HepG2 (cell line): Measurements from ENCODE around the gene MLX. TPM values are rescaled to one million over a fixed set of nuclear protein-coding genes. Genes with fewer than 3 reads are reported as not detected.
A peak's percentile ranks its signal among the peaks of the same experiment; 100 is the strongest.

ENCODE experiments used
- ATAC-seq: fragments of 200-7000 bp; cut with Tn5 transposase; 3 replicates; pipeline ENCODE4 v1.9.1; 2020; ENCODE audit warnings: mild to moderate bottlenecking, moderate library complexity
- BruUV-seq: library from RNA; stranded (reverse); fragments of 400-500 nt; replicated peaks from 2 replicates; lab custom pipeline; 2021; lab: Mats Ljungman, UMichigan
- CTCF ChIA-PET: fragments of 300-600 bp; formaldehyde crosslinking; extraction: SDS; loops from one replicate; lab custom pipeline; 2021; ENCODE audit warnings: low total read pairs, inconsistent platforms, low intra/inter-chr PET ratio; lab: Yijun Ruan, JAX
- POLR2A ChIA-PET: fragments of 350-600 bp; sonication (Branson Sonifier 250); formaldehyde crosslinking; loops from one replicate; lab custom pipeline; 2020; ENCODE audit warnings: antibody characterized with exemption, inconsistent platforms; lab: Yijun Ruan, JAX
- DNase-seq: peaks from one replicate; pipeline ENCODE4 v3.0.0-alpha.2; 2015; ENCODE audit warnings: low spot score
- FAIRE-seq: peaks from 3 replicates; lab custom pipeline; 2011; peaks lifted over from hg19 to GRCh38; lab: Jason Lieb, UNC
- H2AFZ ChIP-seq: one replicate; pipeline ENCODE4 v1.6.1; 2011; ENCODE audit warnings: low read length, inconsistent platforms
- H3K27ac ChIP-seq: fragments of 300-600 bp; 3 replicates; pipeline ENCODE4 v1.8.0; 2011; ENCODE audit warnings: mixed run types, mild to moderate bottlenecking, mixed read lengths, low read length, inconsistent platforms; ENCODE audit not compliant: insufficient read depth; ENCODE audit errors: extremely low read length
- H3K27me3 ChIP-seq, 2 experiments: fragments of 200-600 bp in 1 of 2; 2 replicates in 1 of 2; 3 replicates in 1 of 2; pipeline versions ENCODE4 v1.6.0 to v1.8.0; 2011; ENCODE audit warnings: low read length in 2 of 2, mild to moderate bottlenecking in 2 of 2, moderate library complexity in 2 of 2, inconsistent platforms in 1 of 2; ENCODE audit not compliant: insufficient read depth in 2 of 2, control insufficient read depth in 1 of 2
- H3K36me3 ChIP-seq, 2 experiments: fragments of 200-600 bp in 1 of 2; replicated peaks in 1 of 2; 2 replicates in 1 of 2; 3 replicates in 1 of 2; pipeline versions ENCODE4 v1.5.1 to v1.8.0; 2011; ENCODE audit warnings: low read length in 2 of 2, inconsistent platforms in 1 of 2; ENCODE audit not compliant: insufficient read depth in 2 of 2, control insufficient read depth in 1 of 2
- H3K4me1 ChIP-seq: 2 replicates; pipeline ENCODE4 v1.5.1; 2012; ENCODE audit warnings: low read length, inconsistent platforms; ENCODE audit not compliant: insufficient read depth
- H3K4me2 ChIP-seq: 2 replicates; pipeline ENCODE4 v1.6.0; 2011; ENCODE audit warnings: low read depth, low read length, inconsistent platforms
- H3K4me3 ChIP-seq, 3 experiments: fragments of 200-600 bp in 1 of 3; sonication (generic), shearing (Covaris generic) in 1 of 3; replicated peaks in 1 of 3; 2 replicates each; pipeline ENCODE4 v1.5.1; 2011 to 2016; ENCODE audit warnings: low read length in 3 of 3, inconsistent platforms in 2 of 3, low read depth in 2 of 3, mild to moderate bottlenecking in 2 of 3, control low read depth in 1 of 3, mixed read lengths in 1 of 3; ENCODE audit not compliant: insufficient read depth in 1 of 3
- H3K79me2 ChIP-seq: one replicate; pipeline ENCODE4 v1.6.1; 2011; ENCODE audit warnings: low read length, inconsistent platforms; ENCODE audit not compliant: insufficient read depth
- H3K9ac ChIP-seq: 2 replicates; pipeline ENCODE4 v1.6.0; 2011; ENCODE audit warnings: mild to moderate bottlenecking, low read depth, low read length, inconsistent platforms; ENCODE audit not compliant: insufficient read depth
- H3K9me3 ChIP-seq: 2 replicates; pipeline ENCODE4 v1.5.1; 2012; ENCODE audit warnings: mild to moderate bottlenecking, low read length
- H4K20me1 ChIP-seq: 2 replicates; pipeline ENCODE4 v1.6.0; 2011; ENCODE audit warnings: inconsistent platforms, mild to moderate bottlenecking, low read length, moderate library complexity; ENCODE audit not compliant: insufficient read depth
- FLYWCH1 ChIP-seq: sonication (generic); formaldehyde crosslinking; IDR thresholded peaks from 2 replicates; pipeline ENCODE4 v1.8.1; 2023; ENCODE audit warnings: mild to moderate bottlenecking, missing genetic modification reagents
- GATAD1 ChIP-seq: IDR thresholded peaks from 2 replicates; pipeline ENCODE4 v1.6.1; 2016; ENCODE audit warnings: missing genetic modification reagents, missing compliant biosample characterization
- GLI4 ChIP-seq: sonication (generic); formaldehyde crosslinking; IDR thresholded peaks from 2 replicates; pipeline ENCODE4 v1.5.1; 2020; ENCODE audit warnings: missing genetic modification reagents, mild to moderate bottlenecking, moderate library complexity, borderline replicate concordance
- POGZ ChIP-seq: sonication (generic); formaldehyde crosslinking; IDR thresholded peaks from 2 replicates; pipeline ENCODE4 v1.4.0; 2020; ENCODE audit warnings: mild to moderate bottlenecking, missing genetic modification reagents
- RFX1 ChIP-seq: fragments of 450-650 bp; IDR thresholded peaks from 2 replicates; pipeline ENCODE4 v1.6.1; 2017
- RFX5 ChIP-seq: IDR thresholded peaks from 2 replicates; pipeline ENCODE4 v1.6.1; 2011; ENCODE audit warnings: low read depth, low read length, improper control_type of control experiment
- TGIF2 ChIP-seq: IDR thresholded peaks from 2 replicates; pipeline ENCODE4 v1.6.1; 2016; ENCODE audit warnings: control low read depth, missing compliant biosample characterization
- ZNF354B ChIP-seq: sonication (generic); formaldehyde crosslinking; IDR thresholded peaks from 2 replicates; pipeline ENCODE4 v1.8.0; 2022; ENCODE audit warnings: mild to moderate bottlenecking, missing genetic modification reagents
- ZNF597 ChIP-seq: sonication (generic); formaldehyde crosslinking; IDR thresholded peaks from 2 replicates; pipeline ENCODE4 v1.5.0; 2020; ENCODE audit warnings: missing genetic modification reagents
- ZNF780A ChIP-seq: sonication (generic); formaldehyde crosslinking; IDR thresholded peaks from 2 replicates; pipeline ENCODE4 v1.8.0; 2022; ENCODE audit warnings: mild to moderate bottlenecking, missing genetic modification reagents, moderate library complexity
- WGBS: methylation state at CpG from one replicate; pipeline ENCODE4 v1.1.6; 2017; ENCODE audit warnings: low lambda C conversion rate; 5-methylcytosine and 5-hydroxymethylcytosine counted together
- in situ Hi-C: cut with HindIII; loops from 2 replicates; pipeline ENCODE4 v1.10.0; 2017; ENCODE audit warnings: low pct_unique_long_range_greater_than_20kb; ENCODE audit not compliant: extremely low pct_ligation_motif_present
- intact Hi-C: fragments of 100-400 bp; cut with micrococcal nuclease; formaldehyde crosslinking; loops from one replicate; pipeline ENCODE4 v1.10.0; 2022; ENCODE audit not compliant: unreplicated experiment
- polyA plus RNA-seq, 8 experiments: library from polyadenylated mRNA; depleted of rRNA in 3 of 8; stranded (reverse) in 7 of 8; unstranded in 1 of 8; fragments of >200 nt; fragmentation: Illumina TruSeq in 4 of 8; extraction: Trizol in 4 of 8; gene quantifications; 2 replicates each; pipeline versions ENCODE4 v1.2.1 to v1.2.3, GENCODE V29; 2011 to 2016; ENCODE audit warnings: low read depth in 4 of 8, missing spikeins in 1 of 8, mixed read lengths in 1 of 8; ENCODE audit not compliant: insufficient read depth in 1 of 8
- total RNA-seq, 5 experiments: library from RNA; depleted of rRNA; stranded (reverse); fragments of >200 nt; fragmentation: Illumina TruSeq; extraction: Trizol; gene quantifications; 2 replicates each; pipeline ENCODE4 v1.2.3, GENCODE V29; 2016; ENCODE audit warnings: low read depth in 1 of 5
- TF ChIP-seq, protein P1 (sequence below), 2 experiments: sonication (generic) in 1 of 2; formaldehyde crosslinking in 1 of 2; IDR thresholded peaks; 2 replicates each; pipeline versions ENCODE4 v1.4.0 to v1.6.1; 2018 to 2020; ENCODE audit warnings: missing genetic modification reagents in 2 of 2, borderline replicate concordance in 1 of 2, low read depth in 1 of 2, mild to moderate bottlenecking in 1 of 2, missing biosample characterization in 1 of 2
- TF ChIP-seq, protein P2 (sequence below): sonication (generic); formaldehyde crosslinking; IDR thresholded peaks from 2 replicates; pipeline ENCODE4 v1.5.0; 2020; ENCODE audit warnings: missing genetic modification reagents
- TF ChIP-seq, protein P3 (sequence below): sonication (generic); formaldehyde crosslinking; IDR thresholded peaks from 2 replicates; pipeline ENCODE4 v1.4.0; 2020; ENCODE audit warnings: missing genetic modification reagents

Gene MLX
- total and polyA plus RNA-seq, 2 of the 13 experiments (the other 11 are each of a cell fraction or from before 2014, with no cell fraction given), result 38.9 to 74.4 TPM

GRCh38 chr17:42608305-42609181, 41.6 kb downstream of the MLX start:
- FAIRE-seq, result no peak
- peak overlapping the region; percentile 74 to 94 (median 91) for H3K4me3 ChIP-seq
- no peak for DNase-seq
- POLR2A ChIA-PET, result interaction anchor here (0.8 to 4.0 kb wide), 43 partner anchors 8 to 525 kb away, joined by 3 to 60 read pairs (median 7); partner anchors contain the start of genes BECN1, CCR10, CNTD1 and CNTNAP1
- peak; percentile 71 for ATAC-seq
- H4K20me1 ChIP-seq, result peaks cover 8% of the 10 kb centered on the region; the same call in 1 of the 2 replicates
- CTCF ChIA-PET, result interaction anchor here (1.4 kb wide), 1 partner anchor 10 kb away, joined by 6 read pairs; no protein-coding TSS in a partner anchor
- no peaks in the 10 kb centered on the region; a peak in 1 of 5 replicates for H3K27me3 ChIP-seq
- H3K79me2 ChIP-seq, result peaks cover 59% of the 10 kb centered on the region
- WGBS, result 2% methylated on average over 29 of the region's 30 CpGs
- intact Hi-C loops, result loop anchor here (2.0 kb wide), 1 partner anchor 70 kb away; no protein-coding TSS in a partner anchor
- in situ Hi-C loops, result no loop called here
- peaks cover 16 to 20% of the 10 kb centered on the region in 2 experiments for H3K36me3 ChIP-seq
- H2AFZ ChIP-seq, result no peak overlapping the region
- TSS peak; percentile 61 for BruUV-seq
- H3K9ac ChIP-seq, result peak overlapping the region; percentile 94
- no peaks in the 10 kb centered on the region for H3K9me3 ChIP-seq
- H3K4me2 ChIP-seq, result peak overlapping the region; percentile 91
- peak overlapping the region; percentile 67 for H3K27ac ChIP-seq
- peaks cover 60% of the 10 kb centered on the region for H3K4me1 ChIP-seq
- TF ChIP-seq, protein P1, sequence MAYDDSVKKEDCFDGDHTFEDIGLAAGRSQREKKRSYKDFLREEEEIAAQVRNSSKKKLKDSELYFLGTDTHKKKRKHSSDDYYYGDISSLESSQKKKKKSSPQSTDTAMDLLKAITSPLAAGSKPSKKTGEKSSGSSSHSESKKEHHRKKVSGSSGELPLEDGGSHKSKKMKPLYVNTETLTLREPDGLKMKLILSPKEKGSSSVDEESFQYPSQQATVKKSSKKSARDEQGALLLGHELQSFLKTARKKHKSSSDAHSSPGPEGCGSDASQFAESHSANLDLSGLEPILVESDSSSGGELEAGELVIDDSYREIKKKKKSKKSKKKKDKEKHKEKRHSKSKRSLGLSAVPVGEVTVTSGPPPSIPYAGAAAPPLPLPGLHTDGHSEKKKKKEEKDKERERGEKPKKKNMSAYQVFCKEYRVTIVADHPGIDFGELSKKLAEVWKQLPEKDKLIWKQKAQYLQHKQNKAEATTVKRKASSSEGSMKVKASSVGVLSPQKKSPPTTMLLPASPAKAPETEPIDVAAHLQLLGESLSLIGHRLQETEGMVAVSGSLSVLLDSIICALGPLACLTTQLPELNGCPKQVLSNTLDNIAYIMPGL (CRISPR knock-in tag; IDR thresholded peaks at IDR 0.05; ENCODE audit: borderline replicate concordance in 1 of 2, low read depth in 1 of 2), result peak in 1 of 2 experiments; percentile 6; a peak in 1 of 4 replicates
- TF ChIP-seq ZNF597 (no peak), ZNF780A (CRISPR knock-in tag) (0 out of 2 replicates have a peak, but pooled peaks have one; percentile 9), TGIF2 (no peak), RFX5 (no peak), POGZ (CRISPR knock-in tag) (no peak), GATAD1 (no peak), FLYWCH1 (CRISPR knock-in tag) (0 out of 2 replicates have a peak, but pooled peaks have one; percentile 39), RFX1 (no peak), GLI4 (CRISPR knock-in tag) (0 out of 2 replicates have a peak, but pooled peaks have one; percentile 15), ZNF354B (CRISPR knock-in tag) (0 out of 2 replicates have a peak, but pooled peaks have one; percentile 18)
- TF ChIP-seq, protein P2, sequence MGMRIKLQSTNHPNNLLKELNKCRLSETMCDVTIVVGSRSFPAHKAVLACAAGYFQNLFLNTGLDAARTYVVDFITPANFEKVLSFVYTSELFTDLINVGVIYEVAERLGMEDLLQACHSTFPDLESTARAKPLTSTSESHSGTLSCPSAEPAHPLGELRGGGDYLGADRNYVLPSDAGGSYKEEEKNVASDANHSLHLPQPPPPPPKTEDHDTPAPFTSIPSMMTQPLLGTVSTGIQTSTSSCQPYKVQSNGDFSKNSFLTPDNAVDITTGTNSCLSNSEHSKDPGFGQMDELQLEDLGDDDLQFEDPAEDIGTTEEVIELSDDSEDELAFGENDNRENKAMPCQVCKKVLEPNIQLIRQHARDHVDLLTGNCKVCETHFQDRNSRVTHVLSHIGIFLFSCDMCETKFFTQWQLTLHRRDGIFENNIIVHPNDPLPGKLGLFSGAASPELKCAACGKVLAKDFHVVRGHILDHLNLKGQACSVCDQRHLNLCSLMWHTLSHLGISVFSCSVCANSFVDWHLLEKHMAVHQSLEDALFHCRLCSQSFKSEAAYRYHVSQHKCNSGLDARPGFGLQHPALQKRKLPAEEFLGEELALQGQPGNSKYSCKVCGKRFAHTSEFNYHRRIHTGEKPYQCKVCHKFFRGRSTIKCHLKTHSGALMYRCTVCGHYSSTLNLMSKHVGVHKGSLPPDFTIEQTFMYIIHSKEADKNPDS, result peak; percentile 47; the same call in 1 of the 2 replicates
- TF ChIP-seq, protein P3, sequence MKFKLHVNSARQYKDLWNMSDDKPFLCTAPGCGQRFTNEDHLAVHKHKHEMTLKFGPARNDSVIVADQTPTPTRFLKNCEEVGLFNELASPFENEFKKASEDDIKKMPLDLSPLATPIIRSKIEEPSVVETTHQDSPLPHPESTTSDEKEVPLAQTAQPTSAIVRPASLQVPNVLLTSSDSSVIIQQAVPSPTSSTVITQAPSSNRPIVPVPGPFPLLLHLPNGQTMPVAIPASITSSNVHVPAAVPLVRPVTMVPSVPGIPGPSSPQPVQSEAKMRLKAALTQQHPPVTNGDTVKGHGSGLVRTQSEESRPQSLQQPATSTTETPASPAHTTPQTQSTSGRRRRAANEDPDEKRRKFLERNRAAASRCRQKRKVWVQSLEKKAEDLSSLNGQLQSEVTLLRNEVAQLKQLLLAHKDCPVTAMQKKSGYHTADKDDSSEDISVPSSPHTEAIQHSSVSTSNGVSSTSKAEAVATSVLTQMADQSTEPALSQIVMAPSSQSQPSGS, result no peak
